Pulmonary artery endothelial cell (primary cell): ENCODE results near the gene RMDN3. TPM values are rescaled to one million over a fixed set of nuclear protein-coding genes. Genes with fewer than 3 reads are reported as not detected.

ENCODE experiments used
- DNase-seq: peaks from one replicate; pipeline ENCODE4 v3.0.0-alpha.2; 2011; ENCODE audit warnings: low read depth, low spot score
- total RNA-seq: library from RNA; depleted of rRNA; stranded (reverse); fragments of >200 nt; gene quantifications from 2 replicates; pipeline ENCODE4 v1.2.3, GENCODE V29; 2014

The RMDN3 gene
- total RNA-seq, 1 donor from 2014 or later, result 26.9 TPM

DNA sequence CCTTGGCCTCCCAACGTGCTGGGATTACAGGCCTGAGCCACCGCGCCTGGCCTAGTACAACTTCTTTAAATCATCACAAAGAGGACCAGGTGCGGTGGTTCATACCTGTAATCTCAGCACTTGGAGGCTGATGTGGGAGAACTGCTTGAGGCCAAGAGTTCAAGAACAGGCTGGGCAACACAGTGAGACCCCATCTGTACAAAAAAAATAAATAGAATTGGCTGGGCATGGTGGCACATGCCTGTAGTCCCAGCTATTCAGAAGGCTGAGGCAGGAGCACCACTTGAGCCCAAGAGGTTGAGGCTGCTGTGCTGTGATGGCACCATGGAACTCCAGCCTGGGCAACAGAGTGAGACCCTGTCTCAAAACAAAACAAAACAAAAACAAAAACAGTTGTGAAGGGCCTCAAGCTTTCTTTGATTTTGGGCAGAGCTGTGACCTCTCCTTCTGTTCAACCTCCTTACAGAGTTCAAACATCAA is 5.9 kb downstream of the RMDN3 start:
- no peak for DNase-seq

DNA sequence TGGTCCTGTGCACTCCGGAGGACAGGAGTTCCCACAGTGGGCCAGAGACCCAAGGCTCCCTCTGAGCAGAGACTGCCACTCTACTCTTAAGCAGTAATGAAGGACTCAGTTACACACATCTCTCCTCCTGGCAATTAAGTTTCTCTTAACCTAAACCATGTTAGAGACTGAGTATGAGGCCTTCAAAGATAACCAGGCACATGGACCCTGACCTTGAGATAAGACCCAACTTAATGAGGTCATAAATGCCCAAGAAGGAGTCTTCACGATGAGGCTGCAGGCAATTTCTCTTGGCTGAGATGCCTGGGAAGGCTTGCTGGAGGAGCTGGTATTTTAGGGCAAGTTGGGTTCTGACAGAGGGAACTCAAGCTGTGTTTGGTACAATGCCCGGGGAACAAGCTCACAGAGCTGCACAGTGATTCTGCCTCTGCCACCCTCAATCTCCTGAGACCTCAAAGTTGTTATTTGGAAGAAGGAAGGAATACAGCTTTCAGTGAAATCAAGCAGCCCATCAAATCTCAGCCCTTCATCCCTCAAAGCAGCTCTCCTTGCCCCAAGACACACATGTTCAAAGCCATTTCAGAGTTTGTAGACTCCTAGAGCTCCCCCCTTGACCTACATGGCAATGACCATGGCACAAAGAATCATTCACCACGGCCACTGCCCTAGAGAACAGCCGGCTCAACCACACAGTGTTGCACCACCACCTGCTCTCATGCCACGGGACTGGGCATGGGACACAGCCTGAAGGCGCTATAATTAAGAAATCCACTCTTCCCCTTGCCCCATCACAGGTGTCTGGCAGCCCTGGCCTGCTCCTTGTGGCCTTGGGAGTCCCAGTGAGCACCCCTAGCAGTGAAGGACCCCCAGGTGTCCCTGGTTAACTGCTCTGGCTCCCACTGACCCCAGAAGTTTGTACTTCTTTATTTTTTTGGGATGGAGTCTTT is 7.1 kb downstream of the RMDN3 start:
- no peak for DNase-seq

DNA sequence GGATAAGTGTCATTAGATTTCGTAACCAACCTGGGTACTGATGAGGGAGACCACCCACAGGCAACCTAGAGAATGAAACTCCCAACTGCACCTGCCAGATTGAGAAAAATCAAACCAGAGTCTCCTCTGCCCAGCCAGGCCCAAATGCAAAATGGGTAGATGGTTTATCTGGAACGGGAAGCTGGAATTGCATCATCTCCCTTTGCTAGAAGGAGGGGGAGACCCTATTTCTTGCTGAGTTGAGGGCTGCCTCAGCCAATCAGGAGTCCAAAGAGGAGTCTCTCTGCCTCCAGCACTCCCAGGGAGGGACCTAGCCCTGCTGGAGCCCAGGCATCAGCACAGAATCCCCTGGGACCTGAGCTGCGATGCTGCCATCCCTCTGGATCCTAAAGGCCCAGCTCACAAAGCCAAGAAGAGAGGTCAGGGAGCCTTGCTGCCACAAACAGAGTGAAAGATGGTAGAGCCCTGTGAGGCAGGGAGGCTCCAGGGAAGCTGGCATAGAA is 8.1 kb downstream of the RMDN3 start:
- no peak for DNase-seq

DNA sequence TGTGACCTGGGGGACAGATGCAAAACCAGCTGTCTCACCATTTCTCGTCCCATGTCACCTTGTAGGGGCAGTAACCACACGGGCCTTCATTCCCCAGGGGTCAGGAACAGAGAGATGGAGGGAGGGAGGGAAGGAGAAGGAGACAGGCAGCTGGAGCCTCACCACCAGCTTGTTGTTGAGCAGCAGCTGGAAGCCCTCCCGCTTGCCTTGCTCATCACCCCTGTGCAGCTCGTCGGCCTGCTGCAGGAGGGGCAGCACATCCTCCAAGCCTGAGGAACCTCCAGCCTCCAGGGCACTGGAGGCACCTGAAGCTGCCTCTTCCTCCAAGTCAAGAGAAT is 10.3 kb downstream of the RMDN3 start:
- no peak for DNase-seq

DNA sequence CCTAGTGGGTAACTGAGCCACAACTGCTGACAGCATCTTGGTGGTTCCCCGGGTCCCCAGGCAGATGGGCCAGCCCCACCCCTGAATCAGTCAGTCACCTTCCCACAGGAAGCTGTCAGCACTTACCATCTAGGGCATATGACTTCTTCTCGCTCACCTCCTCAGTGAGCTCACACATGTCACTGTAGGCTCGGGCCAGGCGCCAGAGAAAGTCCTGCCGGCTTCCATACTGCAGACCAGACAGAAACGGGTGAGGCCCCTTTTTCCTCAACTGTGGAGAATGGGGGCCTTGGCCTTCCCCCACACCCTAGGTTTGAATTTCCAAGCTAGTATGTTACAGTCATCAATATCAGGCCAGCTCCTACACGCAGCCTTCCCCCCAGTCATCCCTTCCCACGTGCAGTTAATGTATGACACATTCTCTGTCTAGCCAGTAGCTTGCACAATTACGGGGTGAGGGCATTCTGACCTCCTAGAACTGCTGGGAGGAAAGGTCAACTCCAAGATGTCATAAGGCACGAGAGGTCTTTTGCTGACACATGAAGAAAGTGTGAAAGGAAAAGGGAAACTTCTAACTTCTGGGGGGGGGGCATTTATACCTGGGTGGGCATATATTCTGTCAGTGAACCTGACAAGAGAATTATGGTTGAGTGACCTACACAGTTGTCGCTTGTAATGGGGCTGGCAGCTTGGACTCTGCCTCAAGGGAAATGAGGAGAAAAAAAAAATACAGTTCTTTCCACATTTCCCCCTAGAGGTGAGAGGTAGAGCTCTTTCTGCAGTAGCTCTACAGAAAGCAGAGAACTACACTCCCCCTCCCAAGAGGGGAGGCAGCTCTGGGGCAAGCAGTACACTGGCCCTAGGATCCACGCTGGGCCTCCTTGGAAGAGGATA is 10.9 kb downstream of the RMDN3 start:
- no peak for DNase-seq

DNA sequence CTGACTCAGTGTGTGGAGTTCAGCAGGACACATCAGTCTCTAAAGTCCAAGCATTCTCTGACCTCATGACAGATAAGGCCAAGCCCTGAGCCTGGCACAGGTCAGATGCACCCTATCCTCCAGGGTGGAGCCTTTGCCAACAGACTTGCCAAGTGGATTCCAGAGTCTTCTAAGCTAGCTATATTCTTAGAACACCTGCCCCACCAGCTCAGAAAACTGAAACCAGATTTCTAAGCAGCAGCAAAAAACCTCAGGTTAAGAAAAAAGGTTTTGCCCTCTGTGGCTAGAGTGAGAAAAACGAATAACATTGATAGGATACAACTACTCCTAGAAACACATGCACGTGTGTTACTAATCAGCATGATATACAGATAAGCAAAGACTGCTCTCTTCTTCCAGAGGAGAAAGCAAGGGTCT is 11.6 kb downstream of the RMDN3 start:
- DNase-seq, result no peak

DNA sequence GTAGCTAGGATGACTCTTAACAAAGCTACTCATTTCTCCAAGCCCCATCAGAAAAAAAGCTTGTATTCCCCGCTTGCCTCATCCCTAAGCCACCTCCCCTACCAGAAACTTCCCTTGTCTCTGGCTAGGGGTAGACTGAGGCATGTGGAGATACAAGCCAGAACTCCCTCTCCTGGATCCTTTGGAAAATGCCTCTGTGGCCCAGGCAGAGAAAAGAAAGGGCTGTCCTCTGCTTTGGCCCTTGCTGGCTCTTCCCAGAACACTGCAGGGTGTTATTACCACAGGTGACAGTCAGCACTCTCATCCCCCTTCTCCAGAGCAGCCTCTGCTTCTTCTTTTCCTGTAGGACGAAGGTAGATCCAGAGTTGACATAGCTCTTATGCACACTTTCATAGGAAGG is 15.2 kb downstream of the RMDN3 start:
- no peak for DNase-seq

DNA sequence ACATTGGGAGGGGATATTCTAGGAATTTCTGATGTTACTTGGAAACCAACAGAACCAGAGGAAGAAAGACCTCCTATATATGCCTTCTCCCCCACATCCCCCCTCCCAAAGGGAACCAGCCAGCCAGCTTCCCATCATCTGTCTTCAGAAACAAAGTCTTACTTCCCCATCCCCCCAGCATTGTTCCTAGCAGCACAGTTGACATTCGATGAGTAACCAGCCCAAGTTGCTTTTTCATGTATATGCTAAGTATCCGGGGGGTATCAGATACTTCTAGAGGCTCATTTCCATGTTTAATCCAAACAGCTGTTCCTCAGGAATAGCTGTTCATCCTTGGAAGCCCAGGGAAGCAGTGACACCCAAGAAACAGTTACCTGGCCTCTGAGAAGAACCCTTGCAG is 16.0 kb downstream of the RMDN3 start:
- DNase-seq, result no peak

DNA sequence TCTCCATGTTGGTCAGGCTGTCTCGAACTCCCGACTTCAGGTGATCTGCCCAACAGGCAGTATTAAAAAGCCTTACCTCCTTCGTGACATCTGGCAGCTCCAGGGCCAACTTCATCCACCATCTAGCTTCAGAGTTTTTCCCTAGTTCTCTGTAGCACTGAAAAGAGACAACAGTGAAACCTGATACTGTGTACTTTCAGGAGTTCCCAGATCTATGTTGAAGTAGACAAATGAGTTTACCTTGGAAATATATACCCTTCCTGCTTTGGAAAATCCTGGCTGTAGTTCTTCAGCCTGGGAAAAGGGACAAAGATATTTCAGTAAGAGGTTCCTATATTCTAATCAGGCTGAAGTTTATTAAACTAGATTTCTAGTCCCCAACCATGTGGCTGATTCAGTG is 18.0 kb downstream of the RMDN3 start:
- DNase-seq, result no peak

DNA sequence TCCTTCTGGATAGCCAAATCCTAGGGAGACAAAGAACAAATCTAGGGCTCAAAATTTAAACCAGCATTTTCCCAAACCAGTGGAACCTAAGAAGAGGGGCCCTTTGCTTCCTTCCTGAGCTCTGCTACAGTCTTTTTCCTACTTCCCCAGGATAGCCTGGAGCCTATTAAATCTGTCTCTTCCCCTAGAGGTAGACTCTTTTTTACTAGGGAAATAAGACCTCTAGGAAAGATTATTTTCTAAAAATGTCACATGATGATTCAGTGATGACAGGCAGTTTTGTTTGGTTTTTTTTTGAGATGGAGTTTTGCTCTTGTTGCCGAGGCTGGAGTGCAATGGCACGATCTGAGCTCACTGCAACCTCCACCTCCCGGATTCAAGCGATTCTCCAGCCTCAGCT is 18.5 kb downstream of the RMDN3 start:
- no peak for DNase-seq

DNA sequence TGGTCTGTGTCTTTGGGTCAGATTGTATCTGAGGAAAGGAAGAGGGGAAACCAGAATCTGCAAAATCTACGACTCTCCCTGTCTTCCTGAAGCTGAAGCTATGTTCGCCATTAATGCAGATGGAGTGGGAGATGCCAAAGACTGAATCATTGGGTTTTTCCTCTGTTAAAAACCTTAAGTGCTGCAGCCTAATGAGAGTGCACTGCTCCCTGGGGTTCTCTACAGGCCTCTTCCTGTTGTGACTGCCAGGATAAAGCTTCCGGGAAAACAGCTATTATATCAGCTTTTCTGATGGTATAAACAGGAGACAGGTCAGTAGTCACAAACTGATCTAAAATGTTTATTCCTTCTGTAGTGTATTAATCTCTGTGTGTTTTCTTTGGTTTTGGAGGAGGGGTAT is 24.0 kb downstream of the RMDN3 start:
- peak; percentile 41 for DNase-seq

DNA sequence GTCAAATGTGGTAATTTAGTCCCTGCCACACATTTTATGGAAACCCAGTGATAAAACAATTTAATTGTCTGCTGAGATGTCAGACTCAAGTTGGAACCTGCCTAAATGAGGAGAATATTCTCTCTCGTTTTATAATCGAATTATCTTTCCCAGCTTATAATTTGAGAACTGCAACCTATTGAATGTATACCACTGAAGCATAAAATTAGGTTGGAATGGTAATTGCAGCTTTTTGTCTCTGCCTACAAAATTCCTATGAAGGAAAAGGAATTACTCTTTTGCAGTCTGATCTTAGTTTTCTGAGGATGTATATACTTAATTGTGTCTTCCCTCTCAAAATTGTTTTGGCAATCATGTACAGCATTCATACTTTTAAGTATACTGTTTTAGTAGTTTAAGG is 31.1 kb downstream of the RMDN3 start:
- no peak for DNase-seq

DNA sequence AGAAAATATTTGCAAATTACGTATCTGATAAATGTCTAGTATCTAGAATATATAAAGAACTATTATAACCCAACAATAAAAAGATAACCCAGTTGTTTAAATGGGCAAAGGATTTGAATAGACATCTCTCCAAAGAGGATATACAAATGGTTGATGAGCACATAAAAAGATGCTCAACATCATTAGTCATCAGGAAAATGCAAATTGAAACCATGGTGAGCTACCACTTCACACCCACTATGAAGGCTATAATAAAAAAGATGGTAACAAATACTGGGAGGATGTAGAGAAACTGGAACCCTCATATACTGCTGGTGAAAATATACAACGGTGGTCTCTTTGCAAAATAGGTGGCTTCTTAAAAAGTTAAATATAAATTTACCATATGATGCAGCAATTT is 32.1 kb downstream of the RMDN3 start:
- no peak for DNase-seq

DNA sequence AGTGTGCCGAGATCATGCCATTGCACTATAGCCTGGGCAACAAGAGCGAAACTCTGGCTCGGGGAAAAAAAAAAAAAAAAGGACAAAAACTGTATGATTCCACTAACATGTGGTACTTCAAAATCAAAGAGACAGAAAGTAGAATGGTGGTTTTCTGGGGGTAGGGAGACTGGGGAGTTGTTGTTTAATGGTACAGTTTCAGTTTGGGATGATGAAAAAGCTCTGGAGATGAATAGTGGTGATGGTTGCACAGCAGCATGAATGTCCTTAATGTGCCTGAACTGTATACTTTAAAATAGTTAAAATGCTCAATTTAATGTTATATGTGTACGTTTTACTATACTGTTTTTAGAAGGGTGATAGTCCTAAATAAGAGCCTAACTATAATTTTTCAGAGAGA is 32.7 kb downstream of the RMDN3 start:
- DNase-seq, result no peak

DNA sequence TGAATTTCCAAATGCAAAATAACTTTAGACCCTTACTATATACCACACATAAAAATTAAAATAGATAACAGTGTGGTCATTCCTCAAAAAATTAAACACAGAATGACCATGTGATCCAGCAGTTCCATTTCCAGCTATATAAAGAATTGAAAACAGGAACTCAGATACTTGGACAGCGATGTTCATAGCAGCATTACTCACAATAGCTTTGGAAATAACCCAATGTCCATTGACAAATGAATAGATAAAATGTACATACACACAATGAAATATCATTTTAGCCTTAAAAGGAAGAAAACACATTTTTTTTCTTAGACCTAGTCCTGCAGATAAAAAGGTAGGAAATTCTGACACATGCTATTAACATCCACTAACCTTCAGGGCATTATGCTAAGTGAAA is 33.4 kb downstream of the RMDN3 start:
- peak; percentile 66 for DNase-seq

DNA sequence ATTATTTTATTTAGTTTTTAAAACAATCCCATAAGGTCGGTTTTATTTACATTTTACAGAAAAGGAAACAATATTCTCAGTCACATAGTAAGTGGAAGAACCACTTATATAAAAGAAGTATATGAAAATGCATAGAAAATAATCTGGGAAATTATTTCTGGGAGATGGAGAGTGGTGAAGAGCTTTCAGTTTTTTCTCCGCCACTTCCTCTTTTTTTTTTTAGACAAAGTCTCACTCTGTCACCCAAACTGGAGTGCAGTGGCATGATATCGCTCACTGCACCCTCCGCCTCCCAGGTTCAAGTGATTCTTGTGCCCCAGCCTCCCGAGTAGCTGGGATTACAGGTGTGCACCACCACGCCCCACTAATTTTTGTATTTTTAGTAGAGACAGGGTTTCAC is 38.9 kb downstream of the RMDN3 start:
- no peak for DNase-seq

DNA sequence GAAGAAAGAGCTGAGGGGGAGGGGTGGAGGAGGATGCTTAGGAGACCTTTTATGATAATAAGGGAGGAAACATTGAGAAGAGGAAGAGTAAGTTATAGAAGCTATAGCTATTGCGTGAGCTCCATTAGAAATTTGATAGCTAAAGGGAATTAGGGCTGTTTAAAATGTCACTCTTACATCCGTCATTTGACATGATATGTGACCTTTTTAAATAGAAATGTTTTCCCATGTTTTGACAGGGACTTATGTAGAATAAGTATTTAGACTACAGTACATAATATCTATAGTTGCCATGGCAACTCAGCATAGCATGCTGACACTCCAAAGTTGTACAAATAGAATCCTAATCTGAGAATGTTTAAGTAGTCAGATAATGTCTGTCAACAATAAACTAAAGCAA is 40.9 kb downstream of the RMDN3 start:
- no peak for DNase-seq

DNA sequence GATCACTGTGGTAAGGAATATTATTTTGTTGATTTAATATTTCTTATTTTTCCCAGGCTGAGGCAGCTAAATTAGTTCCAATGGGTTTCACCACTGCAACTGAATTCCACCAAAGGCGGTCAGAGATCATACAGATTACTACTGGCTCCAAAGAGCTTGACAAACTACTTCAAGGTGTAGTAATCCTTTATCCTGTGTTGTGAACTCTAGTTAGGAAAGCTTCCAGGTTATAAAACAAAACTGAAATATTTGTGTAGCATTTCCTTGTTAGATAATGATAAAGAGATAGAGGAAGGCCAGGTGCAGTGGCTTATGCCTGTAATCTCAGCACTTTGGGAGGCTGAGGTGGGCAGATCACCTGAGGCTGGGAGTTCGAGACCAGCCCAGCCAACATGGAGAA is 48.9 kb downstream of the RMDN3 start:
- DNase-seq, result no peak

DNA sequence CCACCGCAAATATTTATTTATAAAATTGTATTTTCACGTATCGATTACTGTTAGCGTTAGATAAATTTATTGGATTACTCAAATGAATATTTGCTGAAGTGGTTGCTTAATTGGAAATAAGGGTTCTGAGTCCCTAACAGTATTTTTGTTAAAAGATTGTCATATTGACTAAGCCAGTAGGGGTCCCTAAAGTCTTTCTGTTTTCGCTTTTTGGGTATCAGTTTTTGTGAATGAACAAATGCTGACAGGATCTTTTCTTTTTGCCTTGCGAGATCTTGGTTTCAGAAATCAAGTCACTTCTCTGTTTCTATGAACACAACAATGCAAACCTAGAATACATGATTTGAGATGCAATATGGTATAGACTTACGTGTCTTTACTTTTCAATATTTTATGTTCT is 53.0 kb downstream of the RMDN3 start:
- DNase-seq, result no peak

DNA sequence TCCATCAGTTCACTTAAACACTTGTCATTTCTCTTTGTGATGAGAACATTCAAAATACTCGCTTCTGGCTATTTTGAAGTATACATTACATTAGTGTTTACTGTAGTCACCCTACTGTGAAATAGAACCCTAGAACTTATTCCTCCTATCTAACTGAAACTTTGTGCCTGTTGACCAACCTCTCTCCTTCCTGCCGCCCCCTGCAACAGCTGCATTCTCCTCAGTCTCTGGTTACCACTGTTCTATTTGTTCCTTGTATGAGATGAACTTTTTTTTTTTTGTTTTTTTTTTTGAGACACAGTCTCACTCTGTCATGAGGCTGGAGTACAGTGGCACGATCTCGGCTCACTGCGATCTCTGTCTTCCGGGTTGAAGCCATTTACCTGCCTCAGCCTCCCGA is 57.1 kb downstream of the RMDN3 start:
- no peak for DNase-seq

DNA sequence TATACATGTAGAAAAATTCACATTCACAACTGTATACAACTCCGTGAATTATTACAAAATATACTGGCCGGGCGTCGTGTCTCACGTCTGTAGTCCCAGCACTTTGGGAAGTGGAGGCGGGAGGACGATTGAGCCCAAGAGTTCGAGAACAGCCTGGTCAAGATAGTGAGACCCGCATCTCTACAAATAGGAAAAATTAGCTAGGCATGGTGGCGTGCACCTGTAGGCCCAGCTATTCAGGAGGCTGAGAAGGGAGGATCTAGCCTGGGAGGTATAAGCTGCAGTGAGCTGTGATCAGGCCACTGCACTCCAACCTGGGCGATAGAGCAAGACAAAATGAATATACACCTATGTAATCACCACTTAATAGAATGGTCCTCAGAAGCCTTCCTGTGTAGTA is 58.8 kb downstream of the RMDN3 start:
- DNase-seq, result no peak

DNA sequence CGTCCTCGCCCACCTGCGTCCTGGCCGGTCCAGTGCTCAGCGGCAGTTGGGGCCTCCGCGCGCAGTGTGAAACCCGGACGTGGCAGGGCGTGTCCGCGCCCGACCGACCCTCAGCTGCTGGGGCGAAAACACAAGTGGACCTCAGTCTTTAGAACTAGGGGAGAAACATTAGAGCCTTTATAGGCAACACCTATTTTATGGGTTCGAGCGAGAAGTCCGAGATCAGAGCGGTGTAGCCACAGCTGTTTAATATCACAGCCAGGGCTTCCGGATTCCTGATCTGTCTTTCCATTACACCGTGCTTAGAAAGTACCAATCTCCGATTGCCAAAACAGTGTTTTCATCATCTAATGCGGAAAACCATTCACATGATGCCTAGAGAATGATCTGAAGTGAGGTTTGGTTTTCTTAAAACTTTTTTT is 59.6 kb downstream of the RMDN3 start:
- DNase-seq, result no peak
